A673 (cell line): ENCODE data around the gene MYRFL.

Experiments
- EZH2 ChIP-seq: fragments of 200-600 bp; sonication (generic); IDR thresholded peaks from 2 replicates; pipeline ENCODE4 v1.6.1; 2017; ENCODE audit warnings: borderline replicate concordance, low read depth, mild to moderate bottlenecking, mixed read lengths, antibody characterized with exemption, low read length; ENCODE audit not compliant: poor library complexity, severe bottlenecking
- TF ChIP-seq, protein P1 (sequence below): fragments of 300-800, 200-600 bp; sonication (generic); conservative IDR thresholded peaks from 2 replicates; pipeline ENCODE4 v1.5.1; 2017; ENCODE audit warnings: low read depth, mild to moderate bottlenecking, antibody characterized with exemption, low read length, moderate library complexity, mixed read lengths

DNA sequence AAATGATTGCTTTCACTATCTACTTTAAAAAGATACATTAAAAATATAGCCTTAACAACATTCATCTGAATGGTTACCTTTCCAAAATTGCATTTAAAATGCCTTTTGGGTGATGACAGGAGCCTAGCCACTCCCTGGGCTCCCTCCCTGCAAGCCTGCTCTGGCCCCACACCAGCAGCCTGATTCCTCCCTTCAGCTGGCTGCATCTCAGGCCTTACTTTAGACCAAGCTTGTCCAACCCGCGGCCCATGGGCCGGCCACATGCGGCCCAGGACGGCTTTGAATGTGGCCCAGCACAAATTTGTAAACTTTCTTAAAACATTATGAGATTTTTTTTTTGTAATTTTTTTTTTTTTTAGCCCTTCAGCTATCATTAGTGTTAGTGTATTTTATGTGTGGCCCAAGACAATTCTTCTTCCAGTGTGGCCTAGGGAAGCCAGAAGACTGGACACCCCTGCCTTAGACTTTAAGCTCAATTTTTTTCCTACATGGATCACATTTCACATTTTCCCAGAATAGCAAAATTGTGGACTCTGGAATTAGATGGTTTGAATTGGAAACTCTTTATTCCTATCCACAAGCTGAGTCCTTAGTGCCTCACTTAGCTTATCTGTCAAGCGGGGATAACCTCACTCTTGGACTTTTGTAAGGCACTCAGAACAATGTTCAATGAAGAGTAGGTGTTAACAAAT, 124.4 kb downstream of the MYRFL start:
- TF ChIP-seq, protein P1, sequence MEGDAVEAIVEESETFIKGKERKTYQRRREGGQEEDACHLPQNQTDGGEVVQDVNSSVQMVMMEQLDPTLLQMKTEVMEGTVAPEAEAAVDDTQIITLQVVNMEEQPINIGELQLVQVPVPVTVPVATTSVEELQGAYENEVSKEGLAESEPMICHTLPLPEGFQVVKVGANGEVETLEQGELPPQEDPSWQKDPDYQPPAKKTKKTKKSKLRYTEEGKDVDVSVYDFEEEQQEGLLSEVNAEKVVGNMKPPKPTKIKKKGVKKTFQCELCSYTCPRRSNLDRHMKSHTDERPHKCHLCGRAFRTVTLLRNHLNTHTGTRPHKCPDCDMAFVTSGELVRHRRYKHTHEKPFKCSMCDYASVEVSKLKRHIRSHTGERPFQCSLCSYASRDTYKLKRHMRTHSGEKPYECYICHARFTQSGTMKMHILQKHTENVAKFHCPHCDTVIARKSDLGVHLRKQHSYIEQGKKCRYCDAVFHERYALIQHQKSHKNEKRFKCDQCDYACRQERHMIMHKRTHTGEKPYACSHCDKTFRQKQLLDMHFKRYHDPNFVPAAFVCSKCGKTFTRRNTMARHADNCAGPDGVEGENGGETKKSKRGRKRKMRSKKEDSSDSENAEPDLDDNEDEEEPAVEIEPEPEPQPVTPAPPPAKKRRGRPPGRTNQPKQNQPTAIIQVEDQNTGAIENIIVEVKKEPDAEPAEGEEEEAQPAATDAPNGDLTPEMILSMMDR, result no peak
- no peak for TF ChIP-seq EZH2
